HG03159 (cell line): ENCODE measurements around the gene ETS1.

Experiments used
- ATAC-seq: cut with Tn5 transposase; IDR thresholded peaks from one replicate; pipeline ENCODE4 v1.9.1; 2021; ENCODE audit warnings: mild to moderate bottlenecking, moderate library complexity; ENCODE audit not compliant: unreplicated experiment

Gene ETS1

GRCh38 chr11:128521682-128522054 is 65.7 kb downstream of the ETS1 start:
- no peak for ATAC-seq

- ATAC-seq = no peak
These were observed 66.3 kb downstream of the ETS1 start for GRCh38 chr11:128520888-128521681.

- no peak for ATAC-seq
These were observed 67.0 kb downstream of the ETS1 start for GRCh38 chr11:128520206-128520887.

GRCh38 chr11:128519338-128519737 is 68.0 kb downstream of the ETS1 start:
- ATAC-seq = no peak

GRCh38 chr11:128518493-128519207 is 68.7 kb downstream of the ETS1 start:
- ATAC-seq = no peak

- no peak for ATAC-seq
These were observed 69.7 kb downstream of the ETS1 start for GRCh38 chr11:128517451-128518230.

GRCh38 chr11:128516886-128517285 is 70.5 kb downstream of the ETS1 start:
- ATAC-seq = no peak

DNA sequence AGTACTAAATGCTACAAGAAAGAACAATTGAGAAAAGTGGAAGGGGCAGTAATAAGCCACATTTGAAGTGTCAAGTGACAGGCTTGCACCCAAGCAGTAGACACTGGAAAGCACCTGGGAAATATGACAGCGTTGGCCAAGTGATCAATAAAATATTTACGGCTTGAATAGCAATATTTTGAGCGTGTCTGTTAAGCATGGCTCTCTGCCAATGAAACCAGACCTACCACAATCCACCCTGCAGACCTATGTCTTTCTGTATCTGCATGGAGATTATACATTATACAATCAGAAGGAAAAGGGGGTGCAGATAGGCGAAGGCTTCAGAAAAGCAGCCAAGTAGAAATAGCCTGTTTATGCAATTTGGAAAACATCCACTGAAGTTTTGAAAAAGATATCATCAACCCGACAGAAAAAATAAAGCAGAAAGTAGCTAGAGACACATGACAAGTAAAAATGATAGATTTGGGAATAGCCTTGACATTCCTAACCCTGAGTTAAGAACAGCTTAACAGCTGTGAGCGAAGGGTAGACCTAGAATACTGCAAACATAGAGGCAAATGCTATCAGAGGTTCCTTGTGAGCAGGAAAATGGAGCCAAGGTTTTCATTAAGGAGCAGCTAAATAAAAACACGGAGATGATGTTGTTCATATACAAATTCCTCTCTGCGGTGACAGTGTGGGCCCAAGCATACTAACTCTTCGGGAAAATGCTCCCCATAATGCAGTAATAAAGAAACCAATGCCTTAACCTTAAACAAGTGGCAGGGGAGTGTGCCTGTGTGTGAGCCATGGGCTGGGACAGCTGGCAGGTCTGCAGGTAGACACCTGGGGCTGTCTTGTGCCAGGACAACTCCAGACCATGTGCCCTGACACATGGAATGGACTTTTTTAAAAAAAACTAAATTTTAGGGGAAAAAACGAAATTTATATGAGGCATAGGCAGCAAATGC is 71.3 kb downstream of the ETS1 start:
- no peak for ATAC-seq

GRCh38 chr11:128515086-128515485 is 72.3 kb downstream of the ETS1 start:
- no peak for ATAC-seq

- no peak for ATAC-seq
These were observed 73.3 kb downstream of the ETS1 start for GRCh38 chr11:128513915-128514681.

DNA sequence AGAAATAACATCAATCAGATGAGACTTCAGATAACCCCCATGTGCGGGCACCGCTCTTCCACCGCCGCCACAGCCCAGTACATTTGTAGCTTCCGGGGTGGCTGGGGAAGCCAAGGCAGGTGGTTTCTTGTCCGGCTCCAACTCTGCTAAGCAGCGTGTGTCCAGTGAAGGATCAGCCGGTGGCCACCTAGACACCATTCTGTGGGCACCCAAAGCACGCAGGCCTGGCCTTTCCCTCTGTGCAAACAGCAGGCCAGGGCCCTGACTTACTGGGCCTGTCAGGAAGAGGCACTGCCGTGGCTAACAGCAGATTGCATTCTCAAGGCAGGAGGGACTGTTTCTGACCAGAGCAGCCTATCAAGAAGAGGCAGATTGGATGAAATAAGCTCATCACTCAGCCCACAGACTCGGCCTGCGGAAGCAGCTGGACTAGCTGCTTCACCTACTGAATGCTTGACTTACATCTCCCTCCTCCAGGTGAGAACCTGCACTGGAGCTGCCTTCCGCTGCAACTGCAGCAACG is 74.8 kb downstream of the ETS1 start:
- no peak for ATAC-seq

DNA sequence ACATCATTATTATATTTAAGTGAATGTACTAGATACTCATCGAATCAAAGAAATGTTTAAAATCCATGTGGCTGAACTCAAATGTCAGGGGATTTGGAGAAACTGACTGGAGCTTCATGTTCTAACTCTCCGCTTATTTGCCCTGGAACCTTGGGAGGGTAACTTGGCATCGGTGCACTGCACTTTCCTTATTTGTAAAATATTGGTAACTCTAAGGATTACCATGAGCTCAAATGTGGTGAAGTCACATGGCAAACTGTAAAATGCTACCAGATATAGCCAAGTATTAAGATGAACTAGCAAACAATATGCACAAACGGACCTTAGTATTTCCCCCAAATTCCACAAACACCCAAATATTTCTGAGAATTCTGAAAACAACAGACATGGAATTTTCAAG is 75.6 kb downstream of the ETS1 start:
- no peak for ATAC-seq

DNA sequence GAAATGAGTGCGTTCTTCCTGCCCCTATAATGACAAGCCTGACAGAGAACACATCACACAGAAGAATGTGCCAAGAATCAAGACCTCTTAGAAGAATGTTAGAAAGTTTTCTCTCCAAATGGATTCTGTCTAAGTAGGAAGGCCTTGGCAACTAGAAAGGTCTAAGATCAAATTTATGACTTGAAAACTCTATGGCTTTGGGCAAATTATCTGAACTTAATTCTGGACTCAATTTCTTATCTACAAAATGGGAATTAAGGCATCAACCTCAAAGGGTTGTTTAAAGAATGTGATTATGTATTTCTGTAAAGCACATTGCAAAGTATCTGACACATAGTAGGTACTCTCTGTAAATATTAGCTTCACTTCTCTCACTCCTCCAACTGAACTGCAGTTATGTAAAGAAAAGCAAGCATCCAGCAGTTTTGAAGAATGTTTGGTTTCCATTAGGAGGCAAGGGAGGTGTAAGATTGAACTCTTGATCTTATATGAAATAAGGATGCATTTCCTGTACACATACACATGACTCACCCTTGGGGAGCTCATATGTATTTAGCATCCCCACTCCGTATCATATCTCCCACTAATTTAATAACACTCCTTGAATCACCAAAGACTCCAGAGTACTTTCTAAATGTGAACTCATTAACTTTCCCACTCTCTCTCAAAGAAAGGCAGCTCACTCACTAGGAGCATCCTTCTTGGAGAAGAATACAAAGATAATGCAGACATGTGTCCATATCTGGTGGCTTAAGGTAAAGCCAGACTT is 77.6 kb downstream of the ETS1 start:
- no peak for ATAC-seq

- ATAC-seq = no peak
These were observed 78.4 kb downstream of the ETS1 start for GRCh38 chr11:128508770-128509510.

DNA sequence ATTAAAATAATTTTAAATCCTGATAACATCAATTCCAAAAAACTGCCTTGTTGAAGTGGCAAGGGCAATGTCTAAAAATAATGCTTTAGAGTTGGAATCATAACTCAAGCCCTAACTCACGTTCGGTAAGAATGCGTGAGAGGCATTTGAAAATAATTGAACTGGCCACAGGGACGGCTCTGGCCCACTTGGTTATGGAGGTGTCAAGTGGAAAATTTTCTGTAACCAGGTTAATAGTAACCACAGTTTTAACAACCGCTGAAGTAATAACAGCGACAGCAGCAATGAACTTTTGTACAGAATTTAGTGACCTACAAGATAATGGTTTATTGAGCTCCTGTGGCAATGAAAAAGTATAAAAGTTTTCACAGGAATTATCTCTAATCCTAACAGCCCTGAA is 79.4 kb downstream of the ETS1 start:
- ATAC-seq = no peak

DNA sequence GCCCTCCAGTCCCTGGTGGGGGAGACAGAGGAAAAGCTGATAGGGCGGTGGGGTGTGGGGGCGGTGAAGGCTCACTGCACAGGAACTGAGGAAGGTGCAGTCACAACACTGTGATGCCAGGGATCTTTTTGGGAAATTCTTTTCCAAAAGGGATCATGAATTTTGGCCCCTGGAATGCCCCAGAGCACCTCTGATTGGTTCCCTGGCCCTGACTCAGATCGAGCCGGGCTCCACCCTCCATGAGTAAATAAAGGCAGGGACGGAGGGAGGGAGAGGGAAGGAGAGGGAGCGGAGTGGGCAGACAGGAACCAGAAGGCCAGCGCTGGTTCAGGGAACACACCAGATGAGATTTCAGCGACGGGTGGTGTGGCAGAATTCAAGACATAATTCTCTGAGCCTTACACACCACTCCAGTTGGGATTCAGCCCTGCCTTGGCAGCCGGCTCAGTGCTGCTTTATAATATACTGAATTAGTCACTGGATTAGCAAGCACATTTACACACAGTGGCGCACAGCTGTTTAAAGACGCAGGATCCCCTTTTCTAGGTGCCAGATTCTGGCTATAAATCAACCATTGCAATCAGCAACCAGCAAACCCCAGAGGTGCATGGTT is 80.3 kb downstream of the ETS1 start:
- no peak for ATAC-seq

- ATAC-seq = no peak
These were observed 81.0 kb downstream of the ETS1 start for GRCh38 chr11:128506356-128506755.
